ENCODE data around the gene MRPL34. TPM values are rescaled to one million over a fixed set of nuclear protein-coding genes. Genes with fewer than 3 reads are reported as not detected.

The MRPL34 gene
- total RNA-seq, 1 donor from 2014 or later = 60.2 TPM

- TF ChIP-seq CTCF (IDR thresholded peaks at IDR 0.05; ENCODE audit: unreplicated experiment) = no peak
- Mint-ChIP-seq H3K9me3 (ENCODE audit: unreplicated experiment) (no peaks in the 10 kb centered on the region), H3K4me1 (ENCODE audit: unreplicated experiment) (peaks cover 8% of the 10 kb centered on the region), H3K27me3 (ENCODE audit: unreplicated experiment) (peaks cover 6% of the 10 kb centered on the region), H3K4me3 (ENCODE audit: unreplicated experiment) (no peak overlapping the region), H3K36me3 (ENCODE audit: low read depth, unreplicated experiment) (peaks cover 3% of the 10 kb centered on the region), H3K27ac (ENCODE audit: unreplicated experiment) (no peak overlapping the region)
- DNase-seq (ENCODE audit: low spot score) = no peak
These were observed 4.6 kb upstream of the MRPL34 start for GRCh38 chr19:17300992-17301619.

GRCh38 chr19:17302391-17303166, 3.1 kb upstream of the MRPL34 start:
- Mint-ChIP-seq H3K4me1 (ENCODE audit: unreplicated experiment) (peaks cover 12% of the 10 kb centered on the region), H3K9me3 (ENCODE audit: unreplicated experiment) (no peaks in the 10 kb centered on the region), H3K36me3 (ENCODE audit: low read depth, unreplicated experiment) (peaks cover 6% of the 10 kb centered on the region), H3K27ac (ENCODE audit: unreplicated experiment) (no peak overlapping the region), H3K27me3 (ENCODE audit: unreplicated experiment) (peaks cover 3% of the 10 kb centered on the region), H3K4me3 (ENCODE audit: unreplicated experiment) (peak overlapping the region; percentile 74)
- TF ChIP-seq CTCF (IDR thresholded peaks at IDR 0.05; ENCODE audit: unreplicated experiment) = no peak
- DNase-seq (ENCODE audit: low spot score) = no peak

- Mint-ChIP-seq H3K27me3 (ENCODE audit: unreplicated experiment) (peaks cover 3% of the 10 kb centered on the region), H3K9me3 (ENCODE audit: unreplicated experiment) (no peaks in the 10 kb centered on the region), H3K27ac (ENCODE audit: unreplicated experiment) (no peak within 1 kb of the TSS), H3K4me3 (ENCODE audit: unreplicated experiment) (peak within 1 kb of the TSS; percentile 79), H3K36me3 (ENCODE audit: low read depth, unreplicated experiment) (peaks cover 6% of the 10 kb centered on the region), H3K4me1 (ENCODE audit: unreplicated experiment) (peaks cover 17% of the 10 kb centered on the region)
- DNase-seq (ENCODE audit: low spot score) = peak; percentile 98
- peak; percentile 74 for TF ChIP-seq CTCF (IDR thresholded peaks at IDR 0.05; ENCODE audit: unreplicated experiment)
These were observed 2.3 kb upstream of the MRPL34 start, which contains the start of gene ABHD8 for GRCh38 chr19:17303167-17303939. Gene ABHD8 (minus strand): TSS chr19:17303425. CDS start chr19:17301616, 1,809 bp downstream.

- Mint-ChIP-seq H3K4me3 (ENCODE audit: unreplicated experiment) (peak overlapping the region; percentile 79), H3K27ac (ENCODE audit: unreplicated experiment) (no peak overlapping the region), H3K36me3 (ENCODE audit: low read depth, unreplicated experiment) (peaks cover 6% of the 10 kb centered on the region), H3K9me3 (ENCODE audit: unreplicated experiment) (no peaks in the 10 kb centered on the region), H3K27me3 (ENCODE audit: unreplicated experiment) (peaks cover 3% of the 10 kb centered on the region), H3K4me1 (ENCODE audit: unreplicated experiment) (peaks cover 17% of the 10 kb centered on the region)
- no peak for TF ChIP-seq CTCF (IDR thresholded peaks at IDR 0.05; ENCODE audit: unreplicated experiment)
- no peak for DNase-seq (ENCODE audit: low spot score)
These were observed 1.8 kb upstream of the MRPL34 start for GRCh38 chr19:17303940-17304267.
